HG02885 (cell line): Measurements from ENCODE around the gene DMTF1.
"Not testable (repeated sequence)": the region's sequence is repeated elsewhere in the genome, so short reads cannot be mapped to it uniquely, and the experiment has no call there.

Source experiments
- ATAC-seq: cut with Tn5 transposase; IDR thresholded peaks from one replicate; pipeline ENCODE4 v1.9.1; 2021; ENCODE audit warnings: mild to moderate bottlenecking; ENCODE audit not compliant: unreplicated experiment, poor library complexity

Gene DMTF1, protein sequence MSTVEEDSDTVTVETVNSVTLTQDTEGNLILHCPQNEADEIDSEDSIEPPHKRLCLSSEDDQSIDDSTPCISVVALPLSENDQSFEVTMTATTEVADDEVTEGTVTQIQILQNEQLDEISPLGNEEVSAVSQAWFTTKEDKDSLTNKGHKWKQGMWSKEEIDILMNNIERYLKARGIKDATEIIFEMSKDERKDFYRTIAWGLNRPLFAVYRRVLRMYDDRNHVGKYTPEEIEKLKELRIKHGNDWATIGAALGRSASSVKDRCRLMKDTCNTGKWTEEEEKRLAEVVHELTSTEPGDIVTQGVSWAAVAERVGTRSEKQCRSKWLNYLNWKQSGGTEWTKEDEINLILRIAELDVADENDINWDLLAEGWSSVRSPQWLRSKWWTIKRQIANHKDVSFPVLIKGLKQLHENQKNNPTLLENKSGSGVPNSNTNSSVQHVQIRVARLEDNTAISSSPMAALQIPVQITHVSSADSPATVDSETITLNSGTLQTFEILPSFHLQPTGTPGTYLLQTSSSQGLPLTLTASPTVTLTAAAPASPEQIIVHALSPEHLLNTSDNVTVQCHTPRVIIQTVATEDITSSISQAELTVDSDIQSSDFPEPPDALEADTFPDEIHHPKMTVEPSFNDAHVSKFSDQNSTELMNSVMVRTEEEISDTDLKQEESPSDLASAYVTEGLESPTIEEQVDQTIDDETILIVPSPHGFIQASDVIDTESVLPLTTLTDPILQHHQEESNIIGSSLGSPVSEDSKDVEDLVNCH

DNA sequence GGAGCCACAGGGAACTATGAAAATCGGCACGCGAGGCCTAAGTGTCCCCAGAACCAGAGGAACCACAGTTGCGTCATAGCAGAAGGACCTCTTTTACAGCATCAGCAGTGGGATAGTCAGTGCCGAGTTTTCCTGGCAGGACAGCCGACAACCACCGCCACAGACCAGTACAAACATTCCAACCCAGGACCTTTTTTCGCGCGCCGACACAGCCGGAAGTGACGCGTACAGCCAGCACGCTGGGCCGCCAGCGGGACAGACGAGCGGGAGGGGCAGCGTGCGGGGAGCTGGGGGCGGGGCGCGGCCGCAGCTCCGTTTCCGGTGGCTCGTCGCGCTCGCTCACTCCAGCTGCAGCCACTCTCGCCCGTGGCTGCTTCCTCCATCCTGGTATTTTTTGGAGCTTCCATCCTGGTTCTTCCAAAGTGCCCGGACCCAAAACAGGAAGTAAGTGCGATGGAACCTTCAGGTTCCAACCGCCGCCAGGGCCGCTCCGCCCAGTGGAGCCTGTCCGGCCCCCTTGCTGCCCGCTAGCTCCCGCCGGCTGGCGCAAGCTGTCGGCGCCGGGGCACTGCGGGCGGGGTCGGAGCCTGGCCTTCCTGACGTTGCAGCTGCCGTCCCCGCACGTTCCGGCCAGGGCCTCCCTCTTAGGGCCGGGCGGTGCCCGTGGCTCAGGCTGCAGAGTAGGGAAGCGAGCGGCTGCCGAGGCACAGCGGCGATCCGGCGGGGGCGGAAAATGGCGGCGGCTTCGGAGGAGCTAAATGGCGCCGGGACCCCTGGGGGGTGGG is at the start of gene DMTF1:
Gene DMTF1, plus strand, starts transcription at position 342 of the 785 bp plus-strand sequence. CDS start 12,489 bp downstream, outside the sequence.
- peak; percentile 83 for ATAC-seq

DNA sequence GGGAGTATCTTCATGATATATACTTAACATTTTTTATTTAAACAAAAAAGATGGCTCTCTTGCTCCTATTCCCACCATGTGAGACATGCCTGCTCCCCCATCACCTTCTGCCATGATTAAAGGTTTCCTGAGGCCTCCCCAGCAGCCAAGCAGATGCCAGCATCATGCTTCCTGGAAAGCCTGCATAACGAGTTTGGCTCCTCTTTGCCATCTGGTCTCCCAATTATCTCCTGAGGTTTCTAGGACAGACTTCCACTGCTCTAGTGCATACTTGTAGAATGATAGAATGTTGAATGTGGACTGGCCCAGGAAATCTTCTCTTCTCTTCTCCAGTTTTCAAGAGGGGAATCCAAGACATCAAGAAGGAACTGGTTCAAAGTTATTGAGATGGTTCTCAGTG is 46.9 kb upstream of the DMTF1 start:
- ATAC-seq, result no peak

DNA sequence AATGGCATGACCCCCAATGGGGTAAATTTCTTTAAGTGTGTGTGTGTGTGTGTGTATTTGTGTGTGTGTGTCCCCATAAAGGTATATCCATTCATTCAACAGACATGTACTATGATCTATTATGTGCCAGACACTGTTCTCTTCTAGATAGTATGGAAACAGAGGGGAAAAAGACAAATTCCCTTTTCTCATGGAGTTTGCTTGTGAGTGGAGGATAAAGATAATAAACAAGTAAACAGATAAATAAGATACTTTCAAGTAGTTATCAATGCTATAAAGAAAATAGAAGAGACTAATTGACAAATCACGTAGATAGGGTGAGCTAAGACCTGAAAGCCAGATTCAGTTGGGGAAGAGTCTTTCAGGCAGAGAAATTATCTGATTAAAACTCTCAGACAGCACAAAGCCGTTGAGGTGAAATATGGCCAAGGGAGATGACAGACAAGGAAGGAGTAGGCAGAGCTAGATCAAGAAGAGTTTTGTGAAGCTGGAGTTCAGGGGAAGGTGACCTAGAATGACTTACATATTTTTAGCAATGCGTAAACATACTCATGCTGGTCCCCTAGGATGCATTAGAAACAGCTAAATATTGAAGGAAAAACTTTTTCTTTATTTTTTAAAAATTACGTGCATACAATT is 45.2 kb upstream of the DMTF1 start:
- ATAC-seq, result no peak

DNA sequence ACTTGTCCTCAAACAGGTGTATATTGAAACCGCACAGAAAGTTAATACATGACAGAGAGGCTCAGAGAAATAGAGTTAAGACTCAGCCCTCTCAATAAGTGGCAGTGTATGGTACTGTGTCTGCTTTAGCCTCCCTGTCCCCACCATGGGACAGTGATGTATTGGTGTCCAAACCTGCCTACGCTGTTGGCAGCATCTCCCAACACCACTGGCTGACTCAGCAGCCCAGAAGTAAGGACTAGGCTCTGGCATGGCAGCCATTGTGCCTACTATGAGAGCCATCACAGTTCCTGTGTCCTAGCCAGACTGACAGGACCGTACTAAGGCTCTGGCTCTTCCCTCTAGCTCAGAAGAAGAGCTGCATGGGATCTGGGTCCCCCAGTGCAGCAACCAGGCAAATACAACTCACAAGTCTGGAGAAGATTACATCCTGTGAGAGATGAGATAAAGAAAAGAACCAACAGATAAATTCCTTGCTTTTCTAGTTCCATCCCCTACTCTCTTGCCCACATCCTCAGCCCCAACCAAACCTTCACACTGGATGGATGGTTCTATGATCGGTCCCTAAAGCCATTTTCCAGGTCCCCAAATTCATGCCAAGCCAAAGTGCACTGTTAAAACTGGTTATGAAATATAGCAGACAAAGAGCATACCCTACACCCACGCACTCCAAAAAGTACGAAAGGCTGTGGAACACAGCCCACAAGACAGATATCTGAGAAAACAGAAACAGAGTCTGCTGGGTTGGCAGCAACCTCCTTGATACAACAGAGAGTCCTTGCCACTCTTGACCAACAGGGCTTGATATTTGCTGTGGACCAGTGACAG is 44.1 kb upstream of the DMTF1 start:
- ATAC-seq, result no peak

DNA sequence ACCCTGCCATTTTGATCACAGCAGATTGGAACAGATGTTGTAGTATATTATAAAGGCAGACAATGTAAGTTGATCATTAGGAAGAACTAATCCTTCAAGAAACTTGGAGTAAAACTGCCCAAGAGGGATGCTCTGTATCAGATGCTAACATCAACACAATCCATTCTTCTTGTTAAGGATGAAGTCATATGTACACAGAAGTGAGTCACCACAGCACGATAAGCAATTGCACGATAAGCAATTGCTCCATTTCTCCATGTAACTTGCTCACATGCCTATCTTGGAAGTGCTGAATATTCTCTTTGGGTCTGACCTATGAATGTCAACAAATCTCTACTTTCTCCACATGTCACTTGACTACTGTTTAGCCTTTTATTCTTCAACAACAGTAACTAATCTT is 41.5 kb upstream of the DMTF1 start:
- ATAC-seq, result no peak

DNA sequence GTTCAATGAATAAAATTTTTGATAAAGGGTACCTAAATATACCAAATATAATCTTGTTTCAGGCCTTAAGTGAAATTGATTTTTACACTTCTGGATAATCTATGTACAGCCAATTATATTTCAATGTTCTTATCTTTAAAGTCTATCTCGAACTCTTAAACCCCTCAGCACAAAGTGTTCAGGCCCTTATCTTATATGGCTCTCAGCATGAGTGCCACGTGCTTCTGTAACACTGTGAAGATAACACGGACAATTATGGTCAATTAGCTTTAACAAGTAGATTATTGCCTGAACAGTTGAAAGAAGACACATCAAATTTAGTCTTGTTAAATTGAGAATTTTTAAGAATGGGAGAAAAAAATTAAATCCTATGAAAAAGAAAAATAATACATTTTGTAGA is 40.4 kb upstream of the DMTF1 start:
- no peak for ATAC-seq

DNA sequence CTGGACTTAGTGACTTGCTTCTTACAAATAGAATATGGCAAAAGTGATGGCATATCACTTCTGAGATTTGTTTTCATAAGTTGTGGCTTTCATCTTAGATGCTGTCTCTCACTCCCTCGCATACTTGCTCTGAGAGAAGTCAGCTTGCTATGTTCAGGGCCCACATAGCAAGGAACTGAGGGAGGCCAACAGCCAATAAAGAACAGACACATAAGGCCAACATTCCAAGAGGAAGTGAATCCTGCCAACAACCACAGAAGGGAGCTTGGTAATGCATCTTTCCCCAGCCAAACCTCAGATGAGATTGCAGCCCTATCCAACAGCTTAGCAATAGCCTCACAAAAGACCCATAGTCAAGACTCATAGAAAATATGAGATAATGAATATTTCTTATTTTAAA is 39.2 kb upstream of the DMTF1 start:
- no peak for ATAC-seq

DNA sequence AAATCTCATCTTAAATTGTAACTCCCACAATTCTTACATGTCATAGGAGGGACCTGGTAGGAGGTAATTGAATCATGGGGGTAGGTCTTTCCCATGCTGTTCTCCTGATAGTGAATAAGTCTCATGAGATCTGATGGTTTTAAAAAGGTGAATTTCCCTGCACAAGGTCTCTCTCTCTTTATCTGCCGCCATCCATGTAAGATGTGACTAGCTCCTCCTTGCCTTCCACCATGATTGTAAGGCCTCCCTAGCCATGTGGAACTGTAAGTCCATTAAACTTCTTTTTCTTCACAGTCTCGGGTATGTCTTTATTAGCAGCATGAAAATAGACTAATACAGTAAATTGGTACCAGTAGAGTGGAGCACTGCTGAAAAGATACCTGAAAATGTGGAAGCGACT is 38.3 kb upstream of the DMTF1 start:
- not testable (repeated sequence) for ATAC-seq

DNA sequence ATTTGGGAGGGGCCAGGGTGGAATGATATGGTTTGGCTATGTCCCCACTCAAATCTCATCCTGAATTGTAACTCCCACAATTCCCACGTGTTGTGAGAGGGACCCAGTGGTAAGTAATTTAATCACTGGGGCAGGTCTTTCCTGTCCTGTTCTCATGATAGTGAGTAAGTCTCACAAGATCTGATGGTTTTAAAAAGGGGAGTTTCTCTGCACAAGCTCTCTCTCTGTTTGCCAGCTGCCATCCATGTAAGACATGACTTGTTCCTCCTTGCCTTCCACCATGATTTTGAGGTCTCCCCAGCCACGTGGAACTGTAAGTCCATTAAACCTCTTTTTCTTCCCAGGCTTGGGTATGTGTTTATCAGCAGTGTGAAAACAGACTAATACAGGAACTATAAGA is 36.5 kb upstream of the DMTF1 start:
- ATAC-seq, result peak; percentile 25

DNA sequence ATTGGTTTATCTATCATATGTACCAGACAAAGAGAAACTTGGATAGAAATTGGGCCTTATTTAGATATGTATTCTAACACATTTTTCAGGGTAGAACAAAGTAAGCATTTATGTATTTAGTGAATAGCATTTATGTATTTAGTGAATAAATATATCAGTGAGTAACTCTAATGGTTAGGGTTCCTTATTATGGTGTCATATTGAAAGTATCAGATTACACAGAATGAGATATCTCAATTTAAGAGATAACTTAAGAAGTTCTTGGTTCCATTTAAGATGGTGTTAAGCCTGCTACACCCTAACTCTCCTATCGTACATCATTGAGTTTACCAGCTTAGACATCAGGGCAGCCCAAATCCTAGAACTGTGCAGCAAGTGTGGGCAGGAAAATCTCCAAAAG is 35.9 kb upstream of the DMTF1 start:
- ATAC-seq, result peak; percentile 85

DNA sequence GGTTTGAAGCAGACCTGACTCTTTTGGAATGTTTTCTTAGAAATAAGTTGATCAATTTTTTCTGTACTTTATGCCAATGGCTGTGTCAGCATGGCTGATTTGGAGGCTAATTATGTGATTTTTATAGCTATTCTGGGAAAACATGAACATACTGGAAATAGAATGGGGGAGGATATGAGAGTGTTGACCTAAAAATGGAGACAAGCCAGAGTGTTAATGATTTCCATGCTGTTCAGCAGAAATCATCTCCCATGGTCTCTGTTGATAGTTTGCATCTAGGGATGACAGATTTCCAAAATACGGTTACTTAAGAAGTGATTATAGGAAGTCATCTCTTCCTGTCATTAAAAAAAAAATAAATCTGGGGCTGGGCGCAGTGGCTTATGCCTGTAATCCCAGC is 32.7 kb upstream of the DMTF1 start:
- ATAC-seq, result no peak

DNA sequence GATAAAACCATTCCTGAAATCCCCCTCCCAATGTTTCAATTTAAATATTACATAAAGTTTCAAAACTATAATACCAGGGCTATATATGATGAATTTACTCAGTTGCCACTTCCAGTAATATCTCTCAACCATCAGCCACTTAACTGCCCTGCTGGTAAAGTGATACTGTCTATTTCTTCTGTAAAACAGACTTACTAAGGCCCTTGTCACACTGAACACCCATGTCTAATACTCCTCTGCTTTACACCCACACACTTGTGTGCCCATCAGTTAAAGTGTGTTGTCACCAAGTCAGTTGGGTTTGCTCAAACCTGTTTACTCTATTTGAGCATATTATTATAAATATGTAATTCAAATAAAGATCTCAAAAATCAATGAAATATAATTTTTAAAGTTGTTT is 29.1 kb upstream of the DMTF1 start:
- no peak for ATAC-seq

DNA sequence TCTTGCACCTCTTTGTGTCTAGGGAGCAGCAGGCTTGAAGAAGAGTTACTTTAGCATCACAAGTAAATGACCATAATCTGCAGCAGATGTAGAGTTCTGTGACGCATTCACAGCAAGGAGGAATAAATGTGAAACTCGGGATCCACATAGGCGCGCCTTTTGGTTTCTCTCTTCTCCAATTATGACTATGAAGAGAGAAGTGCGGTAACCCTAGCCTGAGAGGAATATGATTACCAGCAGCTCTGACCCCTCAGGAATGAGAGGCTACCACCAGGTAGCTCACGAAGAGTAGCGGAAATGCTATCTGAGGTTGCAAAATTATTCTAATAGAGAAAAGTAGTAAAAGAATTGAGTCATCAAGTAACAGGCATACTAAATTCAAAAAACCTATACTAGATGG is 25.2 kb upstream of the DMTF1 start:
- peak; percentile 50 for ATAC-seq

DNA sequence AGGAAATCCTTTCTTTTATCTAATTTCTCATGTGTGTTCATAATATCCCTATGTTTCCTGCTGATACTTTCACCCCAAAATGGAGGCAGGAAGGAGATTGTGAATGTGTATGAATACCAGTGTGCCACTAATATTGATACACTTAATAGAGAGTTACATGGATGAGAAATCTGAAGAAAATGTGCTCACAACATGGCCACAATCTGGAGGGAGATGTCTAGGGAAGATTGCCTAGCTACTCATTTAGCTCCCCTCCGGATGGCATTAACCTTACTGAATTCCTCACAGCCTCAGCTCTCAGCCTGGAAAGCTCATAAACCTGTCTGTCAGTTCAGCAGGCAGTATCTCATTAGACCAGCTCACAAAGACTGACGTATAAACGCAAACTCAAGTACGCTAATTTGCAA is 23.4 kb upstream of the DMTF1 start:
- ATAC-seq, result no peak

DNA sequence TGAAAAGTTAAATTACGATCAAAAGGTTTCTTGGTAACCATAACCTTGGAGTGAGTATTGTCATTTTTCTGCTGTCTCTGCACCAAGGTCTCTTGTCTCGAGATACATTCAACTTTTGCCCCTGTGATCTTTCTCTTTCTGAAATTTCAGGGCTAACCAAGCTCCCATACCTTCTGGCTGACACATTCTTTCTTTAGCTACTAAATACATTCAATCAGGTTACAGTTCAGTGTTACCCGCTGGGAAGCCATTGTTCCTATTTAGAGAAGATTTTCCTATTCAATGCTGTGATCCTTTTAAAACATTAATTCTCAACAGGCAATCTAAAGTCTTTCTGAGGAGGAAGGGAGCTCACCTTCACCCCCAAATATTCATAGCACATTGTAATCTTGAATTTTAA is 22.9 kb upstream of the DMTF1 start:
- ATAC-seq, result no peak

DNA sequence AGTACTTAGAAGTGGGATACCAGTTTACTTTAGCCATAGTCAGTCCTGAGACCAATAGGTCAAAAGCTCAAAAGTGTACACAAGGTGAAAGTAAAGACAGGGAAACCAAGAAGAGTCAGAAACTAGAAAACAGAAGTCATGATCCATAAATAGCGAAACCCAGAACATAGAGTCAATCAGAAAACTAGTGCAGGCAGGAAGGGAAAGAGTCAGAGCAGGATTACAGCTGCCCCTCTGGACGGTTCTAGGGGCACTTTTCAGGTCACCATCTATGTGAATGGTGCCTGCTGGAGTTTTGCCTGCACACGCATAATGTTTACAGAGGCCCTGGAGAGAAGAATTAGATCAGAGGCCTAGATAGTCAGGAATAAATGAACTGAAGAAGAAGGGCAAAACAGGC is 22.4 kb upstream of the DMTF1 start:
- peak; percentile 90 for ATAC-seq

DNA sequence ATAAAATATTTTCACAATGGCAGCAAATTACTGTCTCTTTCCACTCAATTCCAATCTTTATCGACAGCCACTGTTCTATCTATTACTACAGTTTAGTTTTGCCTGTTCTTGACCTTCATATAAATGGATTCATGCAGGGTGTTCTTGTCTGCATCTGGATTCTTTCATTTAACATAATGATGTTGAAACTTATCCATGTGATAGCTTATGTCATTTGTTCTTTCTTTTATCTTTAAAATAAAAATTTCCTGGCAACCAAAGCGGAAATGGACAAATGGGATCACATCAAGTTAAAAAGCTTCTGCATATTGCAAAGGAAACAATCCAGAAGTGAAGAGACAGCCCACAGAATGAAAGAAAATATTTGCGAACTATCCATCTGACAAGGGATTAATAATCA is 20.5 kb upstream of the DMTF1 start:
- no peak for ATAC-seq

DNA sequence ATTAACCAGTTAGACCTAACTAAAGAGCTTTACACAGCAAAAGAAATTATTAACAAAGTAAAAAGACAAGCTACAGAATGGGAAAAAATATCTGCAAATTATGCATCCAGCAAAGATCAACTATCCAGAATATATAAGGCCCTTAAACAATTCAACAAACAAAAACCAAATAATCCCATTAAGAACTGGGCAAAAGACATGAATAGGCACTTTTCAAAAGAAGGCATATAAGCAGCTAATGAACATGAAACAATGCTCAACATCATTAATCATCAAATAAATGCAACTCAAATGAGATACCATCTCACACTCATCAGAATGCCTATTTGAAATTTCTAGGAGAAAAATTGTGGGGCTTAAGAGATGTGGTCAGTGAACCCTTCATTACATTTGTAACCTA is 15.0 kb upstream of the DMTF1 start:
- no peak for ATAC-seq

DNA sequence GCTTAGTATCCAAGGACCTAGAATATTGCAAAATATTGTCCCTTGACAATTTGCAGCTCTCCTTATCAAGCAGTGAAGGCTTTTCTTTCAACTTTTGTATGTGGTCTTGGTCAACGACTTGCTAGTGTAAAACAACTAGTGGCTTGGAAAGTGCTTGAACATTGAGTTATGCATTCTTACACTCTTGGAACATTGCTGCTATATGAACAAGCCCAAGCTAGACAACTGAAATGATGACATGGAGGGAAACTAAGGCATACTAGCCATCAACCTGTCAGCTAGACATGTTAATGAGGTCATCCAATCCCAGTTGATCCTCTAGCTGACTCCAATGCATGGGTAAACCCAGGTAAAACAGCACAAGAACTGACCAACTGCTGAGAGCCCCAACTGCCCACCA is 12.7 kb upstream of the DMTF1 start:
- no peak for ATAC-seq

DNA sequence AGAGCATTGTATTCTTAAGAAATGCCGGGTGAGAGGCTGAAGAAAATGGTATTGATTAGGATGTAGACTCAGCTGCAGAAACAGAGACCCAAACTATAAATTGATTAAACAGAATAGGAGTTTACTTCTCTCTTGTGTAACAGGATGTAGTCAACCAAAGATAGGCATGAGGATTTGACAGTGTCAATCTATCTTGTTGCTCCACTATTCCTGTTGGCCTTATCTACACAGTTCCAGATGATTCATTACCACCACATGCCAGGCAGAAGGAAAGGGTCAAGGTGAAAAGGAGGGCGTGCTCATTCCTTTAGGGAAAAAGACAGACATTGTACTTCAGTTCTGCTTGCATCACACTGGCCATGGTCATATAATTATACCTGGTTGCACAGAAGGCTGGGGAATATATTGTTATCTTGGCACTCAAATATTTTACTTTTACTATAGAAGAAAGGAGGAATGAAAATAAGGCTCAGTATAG is 11.9 kb upstream of the DMTF1 start:
- ATAC-seq, result no peak
